NCI-H1436 treated with DMSO at 0.1 percent for 48 hours (cell line): ENCODE measurements around the gene PCLO.
"Not testable (repeated sequence)": the region's sequence is repeated elsewhere in the genome, so short reads cannot be mapped to it uniquely, and the experiment has no call there.

Experiments used
- DNase-seq: peaks from one replicate; lab custom pipeline; 2025; lab: John Stamatoyannopoulos, UW

Gene PCLO

GRCh38 chr7:82964150-82964882, 198.4 kb downstream of the PCLO start:
- no peak for DNase-seq

- no peak for DNase-seq
These were observed 201.4 kb downstream of the PCLO start for GRCh38 chr7:82961240-82961639.

GRCh38 chr7:82959528-82959927, 203.2 kb downstream of the PCLO start:
- DNase-seq: no peak

- DNase-seq: no peak
These were observed 205.2 kb downstream of the PCLO start for GRCh38 chr7:82957521-82957920.

- DNase-seq: no peak
These were observed 209.2 kb downstream of the PCLO start for GRCh38 chr7:82953324-82954027.

- DNase-seq: no peak
These were observed 212.2 kb downstream of the PCLO start for GRCh38 chr7:82950436-82950835.

- no peak for DNase-seq
These were observed 217.2 kb downstream of the PCLO start for GRCh38 chr7:82945480-82945879.

GRCh38 chr7:82945056-82945455, 217.6 kb downstream of the PCLO start:
- DNase-seq: no peak

GRCh38 chr7:82932516-82932915, 230.2 kb downstream of the PCLO start:
- no peak for DNase-seq

GRCh38 chr7:82926477-82926876, 236.2 kb downstream of the PCLO start:
- no peak for DNase-seq

- DNase-seq: no peak
These were observed 237.4 kb downstream of the PCLO start for GRCh38 chr7:82925331-82925730.

- no peak for DNase-seq
These were observed 256.2 kb downstream of the PCLO start for GRCh38 chr7:82906502-82906901.

- DNase-seq: no peak
These were observed 257.8 kb downstream of the PCLO start for GRCh38 chr7:82904871-82905270.

GRCh38 chr7:82901098-82901497, 261.6 kb downstream of the PCLO start:
- DNase-seq: not testable (repeated sequence)

- no peak for DNase-seq
These were observed 265.2 kb downstream of the PCLO start for GRCh38 chr7:82897500-82897899.

GRCh38 chr7:82894341-82894740, 268.3 kb downstream of the PCLO start:
- DNase-seq: not testable (repeated sequence)

- no peak for DNase-seq
These were observed 276.4 kb downstream of the PCLO start for GRCh38 chr7:82886324-82886723.

GRCh38 chr7:82865856-82866255, 296.8 kb downstream of the PCLO start:
- DNase-seq: no peak

- no peak for DNase-seq
These were observed 303.4 kb downstream of the PCLO start for GRCh38 chr7:82859106-82859850.

- DNase-seq: no peak
These were observed 311.6 kb downstream of the PCLO start for GRCh38 chr7:82851121-82851520.

GRCh38 chr7:82841828-82842227, 320.9 kb downstream of the PCLO start:
- DNase-seq: no peak

- DNase-seq: no peak
These were observed 322.6 kb downstream of the PCLO start for GRCh38 chr7:82840061-82840460.

- no peak for DNase-seq
These were observed 323.1 kb downstream of the PCLO start for GRCh38 chr7:82839555-82839954.
